CD4-positive, alpha-beta T cell treated with Interleukin-4 for 1 hour (primary cell): ENCODE data around the gene MACROD2.

ENCODE experiments used
- DNase-seq, 2 donors: peaks; one replicate each; pipeline ENCODE4 v3.0.0-alpha.2; 2020 to 2022

The MACROD2 gene

GRCh38 chr20:14838663-14839628, 843.6 kb downstream of the MACROD2 start:
- DNase-seq: no peak

DNA sequence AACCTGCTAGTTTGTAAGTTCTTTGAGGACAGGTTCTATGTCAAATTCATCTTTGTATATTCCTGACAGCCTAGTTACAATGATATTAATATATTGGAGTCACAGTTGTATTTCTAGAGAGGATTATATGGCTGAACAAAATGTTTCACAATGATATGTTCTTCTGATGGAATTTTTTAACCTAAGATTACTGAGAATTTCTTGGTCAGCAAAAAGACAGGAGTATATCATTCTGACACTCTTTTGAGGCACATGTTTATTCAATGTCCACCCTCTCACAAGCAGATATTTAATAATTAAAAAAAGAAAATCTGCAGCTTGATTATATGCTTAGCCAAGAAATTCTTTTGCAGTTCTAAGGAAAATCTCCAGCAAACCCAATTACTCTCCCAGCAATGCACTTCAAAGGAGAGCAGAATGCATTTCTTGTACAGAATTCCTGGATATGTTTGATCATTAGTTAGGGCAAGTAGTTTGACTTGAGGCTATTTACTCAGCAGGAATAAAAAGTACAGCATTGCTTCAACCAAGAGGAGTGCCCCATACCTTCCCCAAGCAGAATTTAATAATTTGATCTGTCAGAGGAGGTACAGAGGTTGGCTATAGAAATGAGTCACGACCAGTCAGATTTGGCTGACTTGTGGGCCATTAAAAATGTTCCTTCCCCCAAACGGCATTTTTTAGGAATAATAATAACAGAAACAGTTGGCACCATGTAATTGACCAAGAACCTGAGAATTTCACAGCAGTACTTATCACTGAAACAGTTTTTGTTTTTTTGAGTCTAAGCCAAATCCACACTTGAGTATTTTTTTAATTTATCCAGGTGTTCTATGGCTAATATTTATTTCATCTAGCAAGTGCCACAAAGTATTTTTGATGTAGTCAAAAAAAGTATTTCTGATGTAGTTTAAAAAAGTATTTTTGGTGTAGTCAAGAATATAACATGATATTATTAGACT, 850.2 kb downstream of the MACROD2 start:
- no peak for DNase-seq

DNA sequence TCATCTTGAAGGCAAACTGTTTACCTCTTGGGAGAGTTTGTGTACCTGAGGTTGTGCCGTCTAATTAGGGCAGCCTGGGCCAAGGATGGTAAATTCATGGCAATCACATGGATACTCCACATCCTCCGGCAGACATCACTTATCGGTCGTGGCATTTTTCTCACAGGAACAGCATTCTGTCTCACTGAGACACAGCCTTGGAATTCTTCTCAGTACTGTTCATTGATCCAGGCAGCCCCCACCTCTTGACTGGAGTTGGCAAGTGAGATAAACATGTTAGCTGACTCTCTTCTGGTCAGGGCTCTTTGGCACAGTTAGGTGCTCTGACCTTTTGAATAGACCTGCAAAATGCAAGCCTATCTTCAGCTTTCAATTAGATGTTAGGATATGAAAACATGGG, 853.5 kb downstream of the MACROD2 start:
- no peak for DNase-seq

- no peak for DNase-seq
These were observed 857.8 kb downstream of the MACROD2 start for GRCh38 chr20:14853079-14853478.

- DNase-seq: no peak
These were observed 859.9 kb downstream of the MACROD2 start for GRCh38 chr20:14855171-14855570.

DNA sequence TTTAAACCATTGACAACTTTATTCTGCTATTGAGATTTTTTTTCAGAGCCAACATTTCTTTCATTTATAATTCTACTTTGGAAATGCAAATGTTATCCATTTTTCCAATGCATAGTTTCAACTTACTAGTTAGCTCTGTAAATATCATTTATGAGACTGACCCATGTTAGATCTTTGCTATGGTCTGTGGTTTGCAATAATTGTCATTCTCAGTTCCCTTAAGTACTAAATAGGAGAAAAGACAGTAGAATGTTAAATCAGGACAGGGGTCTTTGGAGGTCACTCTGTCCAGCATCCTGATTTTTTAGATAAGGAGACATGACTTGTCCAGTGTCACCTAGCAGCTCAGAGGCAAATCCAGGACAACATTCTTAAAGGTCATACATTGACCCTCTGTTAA, 864.3 kb downstream of the MACROD2 start:
- no peak for DNase-seq

DNA sequence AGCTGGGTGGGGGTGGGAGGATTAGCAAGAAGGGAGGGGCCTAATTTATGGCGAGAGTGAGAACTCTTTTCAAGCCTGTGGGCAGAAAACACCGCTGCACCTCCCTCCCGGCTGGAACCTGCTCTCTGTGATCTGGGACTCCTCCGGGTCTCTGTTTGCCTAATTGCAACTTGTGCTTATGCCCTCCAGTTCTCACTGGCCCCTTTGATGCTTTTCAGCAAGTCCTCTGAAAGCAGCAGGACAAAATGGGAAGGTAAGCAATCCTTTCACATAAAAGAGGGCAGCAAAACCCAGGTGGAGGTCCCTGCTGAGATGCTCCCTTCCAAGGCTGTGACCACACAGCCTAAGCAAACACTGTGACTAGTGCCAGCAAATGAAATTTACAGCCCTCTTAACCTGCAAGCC, 865.1 kb downstream of the MACROD2 start:
- no peak for DNase-seq

DNA sequence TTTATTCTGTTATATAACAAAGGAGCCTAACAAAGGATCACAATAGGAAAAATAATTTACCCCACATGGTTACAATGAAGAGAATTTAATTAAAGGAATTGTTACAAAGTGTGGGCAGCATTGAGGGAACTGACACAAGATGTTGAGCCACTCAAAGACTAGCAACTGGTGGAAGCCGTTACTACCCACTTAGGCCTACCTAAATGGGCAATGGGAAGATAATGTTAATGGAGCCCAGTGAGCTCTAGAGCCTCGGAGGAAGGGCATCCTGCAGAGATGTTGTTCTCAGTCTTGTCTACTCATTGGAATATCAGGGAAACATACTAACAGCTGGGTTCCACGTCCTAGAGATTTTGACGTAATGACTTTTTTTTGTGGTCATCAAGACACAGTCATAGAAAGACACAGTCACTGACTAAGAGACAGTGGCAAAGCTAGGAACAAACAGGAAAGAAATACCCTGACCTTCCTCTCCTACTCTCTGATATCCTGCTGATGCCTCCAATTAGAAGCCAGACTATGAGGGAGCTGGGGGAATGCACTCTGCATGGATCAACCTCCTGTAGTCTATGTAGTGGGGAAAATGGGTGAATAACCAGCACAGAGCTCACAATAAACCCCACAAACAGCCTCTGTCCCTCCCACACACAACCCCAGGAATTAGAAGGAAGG, 865.8 kb downstream of the MACROD2 start:
- no peak for DNase-seq

DNA sequence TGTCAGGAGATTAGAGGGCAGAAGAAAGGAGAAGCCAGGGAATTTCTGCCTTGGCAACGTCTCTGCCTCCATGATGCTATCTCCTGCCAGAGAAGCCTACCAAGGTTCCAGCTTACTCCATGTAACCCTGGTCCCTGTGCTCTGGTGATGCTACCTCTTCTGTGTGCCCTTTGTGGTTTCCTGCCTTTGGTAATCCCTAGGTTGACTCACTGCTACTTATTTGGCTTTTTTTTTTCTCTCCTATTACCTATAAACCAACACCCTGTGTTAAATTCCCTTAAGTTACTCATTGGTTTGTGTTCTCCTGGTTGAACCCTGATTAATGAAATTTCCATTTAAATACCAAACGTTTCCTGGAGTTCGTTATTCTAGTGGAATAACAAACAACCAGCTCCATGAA, 869.9 kb downstream of the MACROD2 start:
- DNase-seq: no peak

GRCh38 chr20:14865731-14866130, 870.4 kb downstream of the MACROD2 start:
- no peak for DNase-seq

- no peak for DNase-seq
These were observed 871.7 kb downstream of the MACROD2 start for GRCh38 chr20:14866841-14867514.

DNA sequence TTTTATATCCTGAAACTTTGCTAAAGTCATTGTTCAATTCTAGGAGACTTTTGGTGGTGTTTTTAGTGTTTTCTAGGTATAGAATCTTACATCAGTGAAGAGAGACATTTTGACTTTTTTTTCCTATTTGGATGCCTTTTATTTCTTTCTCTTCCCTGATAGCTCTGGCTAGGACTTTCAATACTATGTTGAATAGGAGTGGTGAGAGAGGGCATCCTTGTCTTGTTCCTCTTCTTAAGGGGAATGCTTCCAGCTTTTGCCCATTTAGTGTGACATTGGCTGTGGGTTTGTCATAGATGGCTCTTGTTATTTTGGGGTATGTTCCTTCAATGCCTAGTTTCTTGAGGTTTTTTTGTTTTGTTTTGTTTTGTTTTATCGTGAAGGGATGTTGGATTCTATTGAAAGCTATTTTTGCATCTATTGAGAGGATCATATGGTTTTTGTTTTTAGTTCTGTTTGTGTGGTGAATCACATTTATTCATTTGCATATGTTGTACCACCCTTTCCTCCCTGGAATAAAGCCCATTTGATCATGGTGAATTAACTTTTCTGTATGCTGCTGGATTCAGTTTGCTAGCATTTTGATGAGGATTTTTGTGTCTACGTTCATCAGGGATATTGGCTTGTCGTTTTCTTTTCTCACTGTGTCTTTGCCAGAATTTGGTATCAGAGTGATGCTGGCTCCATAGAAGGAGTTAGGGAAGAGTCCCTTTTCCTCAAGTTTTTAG, 882.1 kb downstream of the MACROD2 start:
- no peak for DNase-seq

DNA sequence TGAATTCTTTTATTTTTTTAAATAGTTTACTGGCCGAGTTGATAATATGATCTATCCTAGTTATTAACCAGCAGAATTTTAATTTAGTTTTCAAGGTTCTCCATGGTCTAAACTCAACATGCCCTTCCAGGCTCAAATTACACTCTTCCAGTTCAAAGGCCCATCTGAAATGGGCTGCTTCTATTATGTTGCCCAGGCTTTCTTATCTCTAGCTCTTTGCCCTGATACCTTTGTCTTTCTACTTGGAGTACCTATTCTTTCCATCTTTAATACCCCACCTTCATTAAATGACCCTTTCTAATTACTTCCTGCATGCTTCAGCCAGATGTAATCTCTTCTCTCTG, 883.3 kb downstream of the MACROD2 start:
- no peak for DNase-seq

- DNase-seq: no peak
These were observed 883.8 kb downstream of the MACROD2 start for GRCh38 chr20:14879020-14879697.

- no peak for DNase-seq
These were observed 884.5 kb downstream of the MACROD2 start for GRCh38 chr20:14879839-14880238.

DNA sequence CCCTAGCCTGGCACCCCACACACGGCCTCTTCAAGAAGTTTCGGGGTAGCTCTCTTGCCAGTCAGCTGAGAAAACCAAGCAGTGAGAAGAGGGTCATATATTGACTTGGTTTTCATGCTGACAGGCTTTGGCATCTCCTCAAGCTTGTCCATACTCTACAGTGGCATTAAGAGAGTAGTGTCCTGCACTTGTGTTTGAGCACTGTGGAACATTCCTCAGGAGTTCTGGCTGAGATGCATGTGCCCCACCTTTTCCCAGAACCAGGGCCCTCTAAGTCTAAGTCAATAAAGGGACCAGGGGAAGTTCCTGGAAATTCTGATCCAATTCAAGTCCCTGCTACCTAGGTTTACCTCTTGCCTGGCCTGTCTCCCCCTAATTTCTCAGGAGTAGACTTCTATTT, 886.2 kb downstream of the MACROD2 start:
- no peak for DNase-seq

GRCh38 chr20:14882157-14882556, 886.8 kb downstream of the MACROD2 start:
- DNase-seq: no peak

- no peak for DNase-seq
These were observed 887.5 kb downstream of the MACROD2 start for GRCh38 chr20:14882846-14883245.

GRCh38 chr20:14883324-14883723, 888.0 kb downstream of the MACROD2 start:
- DNase-seq: no peak

DNA sequence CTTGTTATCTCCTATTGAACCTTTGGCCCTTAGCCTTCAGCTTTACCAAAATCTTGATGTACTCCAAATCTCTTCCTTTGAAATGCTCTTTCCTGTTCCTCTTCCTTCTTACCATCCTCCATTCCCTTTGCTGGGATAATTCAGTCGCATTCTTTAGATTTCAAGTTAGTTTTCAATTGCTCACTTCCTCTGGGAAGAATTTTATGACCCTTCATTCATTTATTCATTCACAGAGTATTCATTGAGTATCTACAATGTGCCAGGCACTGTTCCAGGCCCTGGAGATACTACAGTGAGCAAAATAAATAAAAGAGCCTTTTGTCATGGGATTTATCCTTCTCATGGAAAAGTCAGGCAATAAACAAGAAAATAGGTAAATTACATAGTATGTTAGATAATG, 890.3 kb downstream of the MACROD2 start:
- no peak for DNase-seq

DNA sequence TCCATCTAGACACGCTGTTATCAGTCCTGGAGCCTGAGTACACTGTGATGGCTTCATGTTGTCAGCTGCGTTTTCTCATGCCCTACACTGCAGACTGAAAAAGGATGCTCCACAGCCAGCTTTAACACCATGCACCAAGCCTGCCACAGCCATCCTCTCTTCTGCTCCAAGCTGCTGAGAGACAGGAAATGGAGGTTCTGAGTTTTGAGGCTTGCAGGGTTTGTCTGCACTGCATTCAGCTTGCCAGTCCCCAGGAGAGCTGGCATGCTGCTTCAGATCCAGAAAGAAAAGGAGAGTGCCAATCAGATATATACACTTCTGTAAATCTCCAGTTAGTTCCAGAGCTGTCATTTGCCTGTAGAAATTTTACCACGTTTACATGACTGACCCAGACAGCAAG, 892.8 kb downstream of the MACROD2 start:
- DNase-seq: no peak
